WTC11 (cell line): ENCODE data around the gene IP6K2. TPM values are rescaled to one million over a fixed set of nuclear protein-coding genes. Genes with fewer than 3 reads are reported as not detected.

Source experiments
- ATAC-seq: fragments of 200-7000 bp; cut with Tn5 transposase; 2 replicates; pipeline ENCODE4 v1.10.0; 2021; ENCODE audit warnings: mild to moderate bottlenecking, moderate library complexity
- CTCF ChIA-PET: fragments of 300-600 bp; sonication (Branson Sonifier 250); formaldehyde crosslinking; loops from one replicate; lab custom pipeline; 2021; ENCODE audit warnings: antibody characterized with exemption; lab: Charles Lee
- POLR2A ChIA-PET: fragments of 350-600 bp; sonication (Branson Sonifier 250); formaldehyde crosslinking; loops from one replicate; lab custom pipeline; 2021; ENCODE audit warnings: antibody characterized with exemption; lab: Charles Lee
- DNase-seq: peaks from one replicate; pipeline ENCODE4 v3.0.0; 2021; ENCODE audit warnings: low spot score
- H3K27ac Mint-ChIP-seq: 2 replicates; pipeline ENCODE4 v1.8.0; 2021; ENCODE audit warnings: mixed read lengths
- H3K27me3 Mint-ChIP-seq: 2 replicates; pipeline ENCODE4 v1.8.0; 2021; ENCODE audit warnings: low read depth, mild to moderate bottlenecking, moderate library complexity, mixed read lengths
- H3K36me3 Mint-ChIP-seq: 2 replicates; pipeline ENCODE4 v1.8.0; 2021; ENCODE audit warnings: mixed read lengths
- H3K4me1 Mint-ChIP-seq: 2 replicates; pipeline ENCODE4 v1.8.0; 2022; ENCODE audit warnings: mixed read lengths
- H3K4me3 Mint-ChIP-seq: 2 replicates; pipeline ENCODE4 v1.8.0; 2021; ENCODE audit warnings: mild to moderate bottlenecking, moderate library complexity, mixed read lengths
- H3K9me3 Mint-ChIP-seq: 2 replicates; pipeline ENCODE4 v1.8.0; 2021; ENCODE audit warnings: mixed read lengths
- AFF4 ChIP-seq: sonication (generic); formaldehyde crosslinking; IDR thresholded peaks from 2 replicates; pipeline ENCODE4 v1.8.1; 2023; ENCODE audit warnings: mild to moderate bottlenecking, missing genetic modification reagents, borderline replicate concordance
- ATF1 ChIP-seq: sonication (generic); formaldehyde crosslinking; IDR thresholded peaks from 2 replicates; pipeline ENCODE4 v1.8.1; 2023; ENCODE audit warnings: mild to moderate bottlenecking, moderate library complexity, missing genetic modification reagents
- ATF2 ChIP-seq: sonication (generic); formaldehyde crosslinking; IDR thresholded peaks from 2 replicates; pipeline ENCODE4 v1.8.1; 2022; ENCODE audit warnings: low read depth, missing genetic modification reagents, borderline replicate concordance
- CREM ChIP-seq: sonication (generic); formaldehyde crosslinking; IDR thresholded peaks from 2 replicates; pipeline ENCODE4 v1.8.1; 2022; ENCODE audit warnings: mild to moderate bottlenecking, missing genetic modification reagents, moderate library complexity
- E2F4 ChIP-seq: sonication (generic); formaldehyde crosslinking; IDR thresholded peaks from 2 replicates; pipeline ENCODE4 v1.8.1; 2022; ENCODE audit warnings: low read depth, mild to moderate bottlenecking, moderate library complexity, missing genetic modification reagents, borderline replicate concordance
- ELF4 ChIP-seq: sonication (generic); formaldehyde crosslinking; IDR thresholded peaks from 2 replicates; pipeline ENCODE4 v1.8.1; 2022; ENCODE audit warnings: low read depth, mild to moderate bottlenecking, moderate library complexity, missing genetic modification reagents
- EMX1 ChIP-seq: fragments of 250-450 bp; sonication (Bioruptor Pico); IDR thresholded peaks from 2 replicates; pipeline ENCODE4 v1.8.0; 2021; ENCODE audit warnings: mild to moderate bottlenecking
- ETV6 ChIP-seq: sonication (generic); formaldehyde crosslinking; IDR thresholded peaks from 2 replicates; pipeline ENCODE4 v1.8.1; 2022; ENCODE audit warnings: mild to moderate bottlenecking, missing genetic modification reagents
- FOXJ3 ChIP-seq: sonication (generic); formaldehyde crosslinking; IDR thresholded peaks from 2 replicates; pipeline ENCODE4 v1.9.0; 2021; ENCODE audit warnings: missing genetic modification reagents, mild to moderate bottlenecking, borderline replicate concordance
- FOXP1 ChIP-seq: sonication (generic); formaldehyde crosslinking; IDR thresholded peaks from 2 replicates; pipeline ENCODE4 v1.8.0; 2022; ENCODE audit warnings: missing genetic modification reagents, mild to moderate bottlenecking, moderate library complexity, borderline replicate concordance
- IRF1 ChIP-seq: sonication (generic); formaldehyde crosslinking; IDR thresholded peaks from 2 replicates; pipeline ENCODE4 v1.8.0; 2023; ENCODE audit warnings: missing genetic modification reagents
- IRF2 ChIP-seq: sonication (generic); formaldehyde crosslinking; IDR thresholded peaks from 2 replicates; pipeline ENCODE4 v1.8.0; 2022; ENCODE audit warnings: low read depth, missing genetic modification reagents, borderline replicate concordance
- JAZF1 ChIP-seq: fragments of 250-450 bp; sonication (Bioruptor Pico); IDR thresholded peaks from 2 replicates; pipeline ENCODE4 v1.9.0; 2021; ENCODE audit warnings: moderate library complexity, mild to moderate bottlenecking, inconsistent platforms
- JUN ChIP-seq: sonication (generic); formaldehyde crosslinking; IDR thresholded peaks from 2 replicates; pipeline ENCODE4 v1.8.0; 2023; ENCODE audit warnings: mild to moderate bottlenecking, missing genetic modification reagents
- MXD4 ChIP-seq: fragments of 250-450 bp; sonication (Bioruptor Pico); IDR thresholded peaks from 2 replicates; pipeline ENCODE4 v1.8.0; 2021; ENCODE audit warnings: mild to moderate bottlenecking, moderate library complexity, borderline replicate concordance
- PREB ChIP-seq: sonication (generic); formaldehyde crosslinking; IDR thresholded peaks from 2 replicates; pipeline ENCODE4 v1.8.1; 2022; ENCODE audit warnings: mild to moderate bottlenecking, missing genetic modification reagents, moderate library complexity, borderline replicate concordance
- RORB ChIP-seq: fragments of 250-450 bp; sonication (Bioruptor Pico); IDR thresholded peaks from 2 replicates; pipeline ENCODE4 v1.9.0; 2021; ENCODE audit warnings: mild to moderate bottlenecking
- TCF7 ChIP-seq: sonication (generic); formaldehyde crosslinking; IDR thresholded peaks from 2 replicates; pipeline ENCODE4 v1.8.0; 2022; ENCODE audit warnings: mild to moderate bottlenecking, low read depth, missing genetic modification reagents, moderate library complexity
- TP53 ChIP-seq: sonication (generic); formaldehyde crosslinking; IDR thresholded peaks from 2 replicates; pipeline ENCODE4 v1.8.1; 2023; ENCODE audit warnings: mild to moderate bottlenecking, missing genetic modification reagents
- ZNF263 ChIP-seq: sonication (generic); formaldehyde crosslinking; IDR thresholded peaks from 2 replicates; pipeline ENCODE4 v1.8.1; 2022; ENCODE audit warnings: low read depth, mild to moderate bottlenecking, moderate library complexity, missing genetic modification reagents
- ZNF281 ChIP-seq: sonication (generic); formaldehyde crosslinking; IDR thresholded peaks from 2 replicates; pipeline ENCODE4 v1.8.0; 2023; ENCODE audit warnings: mild to moderate bottlenecking, missing genetic modification reagents
- total RNA-seq: library from RNA; stranded (reverse); gene quantifications from 3 replicates; pipeline ENCODE4 v1.2.3, GENCODE V29; 2021
- TF ChIP-seq, protein P1 (sequence below): sonication (generic); formaldehyde crosslinking; IDR thresholded peaks from 2 replicates; pipeline ENCODE4 v1.8.0; 2022; ENCODE audit warnings: mild to moderate bottlenecking, missing genetic modification reagents
- TF ChIP-seq, protein P2 (sequence below): sonication (generic); formaldehyde crosslinking; IDR thresholded peaks from 2 replicates; pipeline ENCODE4 v1.8.0; 2022; ENCODE audit warnings: mild to moderate bottlenecking, missing genetic modification reagents

Gene IP6K2
- total RNA-seq, 1 experiment from 2014 or later, result 123 TPM

DNA sequence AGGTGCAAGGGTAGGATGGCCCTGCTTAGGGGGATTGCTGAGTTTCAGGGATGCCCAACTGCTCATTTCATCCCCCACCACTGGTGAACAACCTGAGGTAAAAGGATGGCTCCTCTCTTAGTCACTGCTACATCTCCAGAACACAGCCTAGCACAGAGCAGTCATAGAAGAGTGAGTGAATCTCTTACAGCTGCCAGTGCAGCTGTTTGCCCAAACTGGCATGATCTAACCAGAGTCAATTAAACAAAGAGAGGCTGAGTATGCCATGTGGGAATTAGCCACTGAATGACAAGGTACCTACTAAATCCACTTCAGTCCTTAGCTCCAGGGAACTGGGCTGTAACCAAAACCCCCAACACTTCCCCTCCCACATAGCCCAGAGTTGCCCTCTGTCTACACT, 24.5 kb downstream of the IP6K2 start (continued):
- TF ChIP-seq CREM (CRISPR knock-in tag) (no peak), ZNF281 (no peak), TP53 (CRISPR knock-in tag) (no peak), E2F4 (no peak), RORB (CRISPR knock-in tag) (no peak), JUN (CRISPR knock-in tag) (no peak), JAZF1 (CRISPR knock-in tag) (no peak), ELF4 (CRISPR knock-in tag) (no peak), FOXP1 (no peak), MXD4 (CRISPR knock-in tag) (no peak)
- TF ChIP-seq, protein P1, sequence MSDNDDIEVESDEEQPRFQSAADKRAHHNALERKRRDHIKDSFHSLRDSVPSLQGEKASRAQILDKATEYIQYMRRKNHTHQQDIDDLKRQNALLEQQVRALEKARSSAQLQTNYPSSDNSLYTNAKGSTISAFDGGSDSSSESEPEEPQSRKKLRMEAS (CRISPR knock-in tag), result no peak
- TF ChIP-seq, protein P2, sequence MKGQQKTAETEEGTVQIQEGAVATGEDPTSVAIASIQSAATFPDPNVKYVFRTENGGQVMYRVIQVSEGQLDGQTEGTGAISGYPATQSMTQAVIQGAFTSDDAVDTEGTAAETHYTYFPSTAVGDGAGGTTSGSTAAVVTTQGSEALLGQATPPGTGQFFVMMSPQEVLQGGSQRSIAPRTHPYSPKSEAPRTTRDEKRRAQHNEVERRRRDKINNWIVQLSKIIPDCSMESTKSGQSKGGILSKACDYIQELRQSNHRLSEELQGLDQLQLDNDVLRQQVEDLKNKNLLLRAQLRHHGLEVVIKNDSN (CRISPR knock-in tag), result no peak

GRCh38 chr3:48690846-48691458, 26.1 kb downstream of the IP6K2 start:
- H3K27ac Mint-ChIP-seq, result no peak overlapping the region
- H3K27me3 Mint-ChIP-seq, result no peaks in the 10 kb centered on the region
- no peak overlapping the region for H3K4me3 Mint-ChIP-seq
- POLR2A ChIA-PET, result no interaction called here
- H3K9me3 Mint-ChIP-seq, result no peaks in the 10 kb centered on the region
- CTCF ChIA-PET, result interaction anchor here (0.5 kb wide), 1 partner anchor 12 kb away, joined by 3 read pairs; no protein-coding TSS in a partner anchor
- H3K4me1 Mint-ChIP-seq, result peaks cover 16% of the 10 kb centered on the region
- H3K36me3 Mint-ChIP-seq, result peaks cover 66% of the 10 kb centered on the region
- no peak for ATAC-seq
- no peak for DNase-seq
- TF ChIP-seq TCF7 (CRISPR knock-in tag), result no peak
- TF ChIP-seq ZNF263 (CRISPR knock-in tag), result no peak
- no peak for TF ChIP-seq ATF2 (CRISPR knock-in tag)
- TF ChIP-seq IRF2, result no peak
- no peak for TF ChIP-seq ETV6 (CRISPR knock-in tag)
- TF ChIP-seq AFF4, result no peak
- TF ChIP-seq, protein P1 (CRISPR knock-in tag), result no peak
- no peak for TF ChIP-seq JAZF1 (CRISPR knock-in tag)
- TF ChIP-seq EMX1 (CRISPR knock-in tag), result no peak
- TF ChIP-seq IRF1 (CRISPR knock-in tag), result no peak
- no peak for TF ChIP-seq ATF1
- no peak for TF ChIP-seq FOXJ3 (CRISPR knock-in tag)
- TF ChIP-seq PREB (CRISPR knock-in tag), result no peak
